Measurements from ENCODE around the gene NPPA.

- no peak for TF ChIP-seq POLR2AphosphoS5 (IDR thresholded peaks at IDR 0.05; ENCODE audit: borderline replicate concordance, low read depth, low read length)
- TF ChIP-seq EZH2 (IDR thresholded peaks at IDR 0.05), result no peak
- no peak for TF ChIP-seq FOXP2 (optimal IDR thresholded peaks at IDR 0.05; ENCODE audit: control extremely low read depth, extremely low read length, insufficient read depth)
Measured at GRCh38 chr1:11882814-11883538, 35.4 kb upstream of the NPPA start.

All from SK-N-MC (cell line).